Heart left ventricle (tissue), 16 donors: ENCODE measurements around the gene CX3CR1. TPM values are rescaled to one million over a fixed set of nuclear protein-coding genes. Genes with fewer than 3 reads are reported as not detected.

Experiments used
- ATAC-seq, 4 donors: fragments of 200-7000 bp; cut with Tn5 transposase; one replicate each; pipeline ENCODE4 v1.9.1; 2020 to 2022; ENCODE audit warnings: moderate library complexity in 4 of 4, mild to moderate bottlenecking in 3 of 4, moderate number of reproducible peaks in 1 of 4
- DNase-seq, 5 donors: peaks; one replicate each; pipeline ENCODE4 v3.0.0-alpha.2; 2020
- H3K27ac ChIP-seq, 12 donors: fragments of 200-600 bp; sonication (generic) in 4 of 12; one replicate each; pipeline versions ENCODE4 v1.5.0 to v1.8.0; 2016 to 2022; ENCODE audit warnings: mild to moderate bottlenecking in 2 of 12
- H3K27me3 ChIP-seq, 9 donors: fragments of 200-600 bp; sonication (generic) in 2 of 9; one replicate each; pipeline versions ENCODE4 v1.5.1 to v1.8.0; 2016 to 2022; ENCODE audit warnings: mild to moderate bottlenecking in 3 of 9
- H3K36me3 ChIP-seq, 9 donors: fragments of 200-600 bp; sonication (generic) in 2 of 9; one replicate each; pipeline versions ENCODE4 v1.5.0 to v1.8.0; 2018 to 2022; ENCODE audit warnings: mild to moderate bottlenecking in 2 of 9
- H3K4me1 ChIP-seq, 12 donors: fragments of 200-600 bp; sonication (generic) in 4 of 12; one replicate each; pipeline versions ENCODE4 v1.5.0 to v1.8.0; 2016 to 2022; ENCODE audit warnings: mild to moderate bottlenecking in 3 of 12
- H3K4me3 ChIP-seq, 12 donors: fragments of 200-600 bp; sonication (generic) in 4 of 12; one replicate each; pipeline versions ENCODE4 v1.5.0 to v1.8.0; 2017 to 2022; ENCODE audit warnings: mild to moderate bottlenecking in 9 of 12, moderate library complexity in 4 of 12
- H3K9me3 ChIP-seq, 12 donors: fragments of 200-600 bp; sonication (generic) in 4 of 12; one replicate each; pipeline versions ENCODE4 v1.5.0 to v1.8.0; 2016 to 2022; ENCODE audit warnings: mild to moderate bottlenecking in 1 of 12
- POLR2A ChIP-seq, 2 donors: fragments of 450-650 bp; IDR thresholded peaks; one replicate each; pipeline ENCODE4 v1.6.1; 2017; ENCODE audit warnings: antibody characterized with exemption in 2 of 2, mild to moderate bottlenecking in 2 of 2, moderate library complexity in 2 of 2
- WGBS, 4 donors: extraction: QIAGEN DNeasy Blood & Tissue Kit in 2 of 4; methylation state at CpG; one replicate each; pipeline versions ENCODE4 v1.1.5 to v1.1.7; 2013 to 2018; 5-methylcytosine and 5-hydroxymethylcytosine counted together
- intact Hi-C, 10 donors: fragments of 100-400 bp; cut with DNase I; formaldehyde crosslinking; loops; one replicate each; pipeline versions ENCODE4 v1.11.1 to v1.14.2; 2022
- polyA plus RNA-seq, 2 donors: library from polyadenylated mRNA; stranded (reverse); fragments of 200-250 nt; gene quantifications; one replicate each; pipeline ENCODE4 v1.2.3, GENCODE V29; 2013
- total RNA-seq, 9 donors: library from RNA; depleted of rRNA in 2 of 9; stranded (reverse); fragments of >200 nt in 2 of 9; fragmentation: NEBNext Ultra II Directional in 3 of 9; extraction: Animal tissue kit (Norgen Biotek cat#: 25700) in 3 of 9; gene quantifications; one replicate each; pipeline versions ENCODE4 v1.1.0 to v1.2.4, GENCODE V29; 2016 to 2023
- TF ChIP-seq, protein P1 (sequence below), 12 donors: fragments of 200-600 bp; sonication (generic) in 4 of 12; IDR thresholded peaks; one replicate each; pipeline versions ENCODE4 v1.5.0 to v1.8.0; 2018 to 2022; ENCODE audit warnings: antibody characterized with exemption in 12 of 12, mild to moderate bottlenecking in 5 of 12
- donor health status: ischemic (EF 13 %, LVEDD 7.1; RV severe dilation, severe dysfunction).
- donor health status: healthy with polysubstance abuse.
- donor health status: DM: no; HTN: yes; CAD: no.
- donor health status: DM: no; HTN: no; CAD: no.
- donor health status: ischemic (EF 25% LVEDD 6.9; RV normal size, moderate dysfunction).
- donor health status: ischemic (EF 25% LVEDD 5.7; RV mildly dilated, moderate dysfunction).
- donor health status: healthy.
- donor health status: DM: yes; HTN: yes; CAD: no.
- donor health status: ischemic (EF 35%, LVEDD 5.7; RV mildly dilated, moderate dysfunction).
- donor health status: nonischemic (EF 11% LVEDD 7.7; RV severe dilation, severe dysfunction).
- donor health status: DM: yes; HTN: yes; CAD: no.
- donor health status: PGD.
- donor health status: ischemic (EF 29% LVEDD 5.4; RV normal size, mild dysfunction).
- donor health status: nonischemic (EF 23%, LVEDD 6.1; RV moderate dilation, normal function).

The CX3CR1 gene
- total and polyA plus RNA-seq, 11 donors = 0.14 to 11.4 (median 1.1) TPM

- no peak overlapping the region for H3K27ac ChIP-seq
- TF ChIP-seq POLR2A (IDR thresholded peaks at IDR 0.05) = no peak
- TF ChIP-seq, protein P1, sequence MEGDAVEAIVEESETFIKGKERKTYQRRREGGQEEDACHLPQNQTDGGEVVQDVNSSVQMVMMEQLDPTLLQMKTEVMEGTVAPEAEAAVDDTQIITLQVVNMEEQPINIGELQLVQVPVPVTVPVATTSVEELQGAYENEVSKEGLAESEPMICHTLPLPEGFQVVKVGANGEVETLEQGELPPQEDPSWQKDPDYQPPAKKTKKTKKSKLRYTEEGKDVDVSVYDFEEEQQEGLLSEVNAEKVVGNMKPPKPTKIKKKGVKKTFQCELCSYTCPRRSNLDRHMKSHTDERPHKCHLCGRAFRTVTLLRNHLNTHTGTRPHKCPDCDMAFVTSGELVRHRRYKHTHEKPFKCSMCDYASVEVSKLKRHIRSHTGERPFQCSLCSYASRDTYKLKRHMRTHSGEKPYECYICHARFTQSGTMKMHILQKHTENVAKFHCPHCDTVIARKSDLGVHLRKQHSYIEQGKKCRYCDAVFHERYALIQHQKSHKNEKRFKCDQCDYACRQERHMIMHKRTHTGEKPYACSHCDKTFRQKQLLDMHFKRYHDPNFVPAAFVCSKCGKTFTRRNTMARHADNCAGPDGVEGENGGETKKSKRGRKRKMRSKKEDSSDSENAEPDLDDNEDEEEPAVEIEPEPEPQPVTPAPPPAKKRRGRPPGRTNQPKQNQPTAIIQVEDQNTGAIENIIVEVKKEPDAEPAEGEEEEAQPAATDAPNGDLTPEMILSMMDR (IDR thresholded peaks at IDR 0.05) = no peak
- no peaks in the 10 kb centered on the region for H3K4me1 ChIP-seq
- no peak overlapping the region for H3K4me3 ChIP-seq
- peaks cover 0 to 2% (median 0%) of the 10 kb centered on the region in 9 donors for H3K27me3 ChIP-seq
- peaks cover 0 to 12% (median 2%) of the 10 kb centered on the region in 12 donors for H3K9me3 ChIP-seq
- no peak for DNase-seq
- H3K36me3 ChIP-seq = no peaks in the 10 kb centered on the region
- ATAC-seq = no peak
- intact Hi-C loops = no loop called here
These were observed 39.4 kb upstream of the CX3CR1 start for GRCh38 chr3:39319249-39319648.

DNA sequence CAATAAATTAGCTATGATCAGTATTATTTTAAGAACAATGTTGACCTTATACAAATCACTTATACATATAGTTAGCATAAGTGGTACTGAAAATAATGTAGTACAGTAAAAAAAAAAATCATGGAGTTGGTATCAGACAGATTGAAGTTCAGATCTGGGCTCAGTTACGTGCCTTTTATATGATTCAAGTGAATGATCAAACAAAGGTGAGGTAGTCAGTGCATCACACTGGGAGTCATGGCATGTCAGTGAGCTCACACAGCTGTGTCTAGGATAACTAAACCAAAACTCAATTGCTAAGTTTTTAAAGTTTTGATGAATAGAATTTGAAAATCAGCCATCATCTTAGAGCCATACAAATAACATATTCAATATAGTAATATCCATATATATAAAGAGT is 38.5 kb upstream of the CX3CR1 start:
- no peak for TF ChIP-seq POLR2A (IDR thresholded peaks at IDR 0.05)
- TF ChIP-seq, protein P1 (IDR thresholded peaks at IDR 0.05) = no peak

GRCh38 chr3:39317571-39318169 is 37.8 kb upstream of the CX3CR1 start:
- TF ChIP-seq POLR2A (IDR thresholded peaks at IDR 0.05) = no peak
- TF ChIP-seq, protein P1 (IDR thresholded peaks at IDR 0.05) = no peak
- Histone ChIP-seq H3K36me3 (no peaks in the 10 kb centered on the region), H3K4me1 (no peaks in the 10 kb centered on the region), H3K4me3 (no peak overlapping the region), H3K9me3 (peaks cover 0 to 12% (median 2%) of the 10 kb centered on the region in 12 donors), H3K27ac (no peak overlapping the region), H3K27me3 (no peaks in the 10 kb centered on the region)
- ATAC-seq = no peak
- no peak for DNase-seq
- intact Hi-C loops = no loop called here
- 84 to 89% (median 88%) methylated on average over 2 of the region's 2 CpGs for WGBS, 4 donors

More for the DNA sequence above, 38.5 kb upstream of the CX3CR1 start:
- intact Hi-C loops = no loop called here
- ATAC-seq = no peak
- 77 to 84% (median 79%) methylated on average over 1 of the region's 1 CpG for WGBS, 4 donors
- no peak for DNase-seq
- H3K27ac ChIP-seq = no peak overlapping the region
- H3K9me3 ChIP-seq = peaks cover 0 to 12% (median 2%) of the 10 kb centered on the region in 12 donors
- H3K27me3 ChIP-seq = no peaks in the 10 kb centered on the region
- H3K36me3 ChIP-seq = no peaks in the 10 kb centered on the region
- H3K4me3 ChIP-seq = no peak overlapping the region
- no peaks in the 10 kb centered on the region for H3K4me1 ChIP-seq

- ATAC-seq (no peak), DNase-seq (no peak)
These were observed 35.6 kb upstream of the CX3CR1 start for GRCh38 chr3:39315420-39315819.

More at GRCh38 chr3:39315420-39315819, 35.6 kb upstream of the CX3CR1 start:
- no peaks in the 10 kb centered on the region for H3K4me1 ChIP-seq
- H3K27me3 ChIP-seq = no peaks in the 10 kb centered on the region
- peaks cover 0 to 18% (median 2%) of the 10 kb centered on the region in 12 donors for H3K9me3 ChIP-seq
- 90 to 96% (median 92%) methylated on average over 1 of the region's 1 CpG for WGBS, 4 donors
- no peaks in the 10 kb centered on the region for H3K36me3 ChIP-seq
- intact Hi-C loops = no loop called here
- TF ChIP-seq POLR2A (IDR thresholded peaks at IDR 0.05) = no peak
- TF ChIP-seq, protein P1 (IDR thresholded peaks at IDR 0.05) = no peak
- H3K27ac ChIP-seq = no peak overlapping the region
- no peak overlapping the region for H3K4me3 ChIP-seq
